ENCODE results near the gene DNAJB5. TPM values are rescaled to one million over a fixed set of nuclear protein-coding genes. Genes with fewer than 3 reads are reported as not detected.
A peak's percentile ranks its signal among the peaks of the same experiment; 100 is the strongest.

The DNAJB5 gene
- polyA plus RNA-seq, 1 donor from 2014 or later, result 99.1 TPM

DNA sequence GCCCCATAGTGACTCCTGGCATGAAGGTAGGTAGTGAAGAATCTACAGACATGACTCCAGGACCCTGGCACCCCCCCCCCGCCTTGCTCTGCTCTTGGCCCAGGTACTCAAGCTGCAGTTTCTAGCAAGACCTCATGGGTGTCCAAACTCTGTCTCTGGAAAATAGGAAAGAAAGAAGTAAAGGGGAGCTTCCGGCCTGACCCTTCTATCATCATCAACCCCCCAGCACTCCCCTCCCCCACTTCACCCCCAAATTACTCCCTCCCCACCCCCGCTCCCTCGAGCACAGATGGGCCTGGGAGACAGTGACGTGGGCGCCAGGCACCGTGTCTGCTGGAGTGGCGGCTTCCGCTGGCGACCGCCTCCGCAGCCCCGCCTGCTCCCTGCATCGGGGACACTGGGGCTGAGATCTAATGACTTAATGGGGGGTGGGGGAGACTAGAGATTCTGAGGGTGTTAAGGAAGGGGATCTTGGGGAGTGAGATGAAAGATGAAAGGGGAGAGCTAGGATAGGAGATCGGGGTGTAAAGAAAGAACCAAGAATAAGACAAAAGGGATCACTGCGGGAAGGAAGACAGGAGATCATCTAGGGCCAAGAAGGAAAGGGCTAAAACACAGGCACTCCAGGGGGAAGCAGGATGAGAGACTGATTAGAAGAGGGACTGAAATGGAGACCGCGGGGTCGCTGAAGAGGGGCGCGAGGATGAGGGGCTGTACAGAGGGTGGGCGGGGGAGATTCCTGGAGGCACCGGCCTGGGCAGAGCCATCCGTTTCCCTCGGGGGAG is 1.1 kb upstream of the DNAJB5 start:
- H3K9ac ChIP-seq (ENCODE audit: low read length), result peak overlapping the region; percentile 84
- peak overlapping the region; percentile 77 for H3K4me2 ChIP-seq (ENCODE audit: low read length)
- peaks cover 34% of the 10 kb centered on the region for H3K79me2 ChIP-seq (replicated peaks; ENCODE audit: insufficient read depth, low read length)
- H3F3A ChIP-seq (ENCODE audit: insufficient read depth, low read length, poor library complexity, severe bottlenecking), result no peaks in the 10 kb centered on the region
- no peaks in the 10 kb centered on the region for H3K9me2 ChIP-seq (ENCODE audit: insufficient read depth, low read length)
- H2AFZ ChIP-seq (ENCODE audit: low read depth, low read length), result peak overlapping the region; percentile 3
- H4K20me1 ChIP-seq (ENCODE audit: insufficient read depth), result no peaks in the 10 kb centered on the region
- no peaks in the 10 kb centered on the region for H3K27me3 ChIP-seq (ENCODE audit: insufficient read depth, low read depth, low read length)
- TF ChIP-seq RAD21 (conservative IDR thresholded peaks at IDR 0.05), result no peak
- TF ChIP-seq EZH2 (IDR thresholded peaks at IDR 0.05; ENCODE audit: borderline replicate concordance, insufficient read depth, low read length, poor library complexity, severe bottlenecking), result no peak
- TF ChIP-seq, protein P1, sequence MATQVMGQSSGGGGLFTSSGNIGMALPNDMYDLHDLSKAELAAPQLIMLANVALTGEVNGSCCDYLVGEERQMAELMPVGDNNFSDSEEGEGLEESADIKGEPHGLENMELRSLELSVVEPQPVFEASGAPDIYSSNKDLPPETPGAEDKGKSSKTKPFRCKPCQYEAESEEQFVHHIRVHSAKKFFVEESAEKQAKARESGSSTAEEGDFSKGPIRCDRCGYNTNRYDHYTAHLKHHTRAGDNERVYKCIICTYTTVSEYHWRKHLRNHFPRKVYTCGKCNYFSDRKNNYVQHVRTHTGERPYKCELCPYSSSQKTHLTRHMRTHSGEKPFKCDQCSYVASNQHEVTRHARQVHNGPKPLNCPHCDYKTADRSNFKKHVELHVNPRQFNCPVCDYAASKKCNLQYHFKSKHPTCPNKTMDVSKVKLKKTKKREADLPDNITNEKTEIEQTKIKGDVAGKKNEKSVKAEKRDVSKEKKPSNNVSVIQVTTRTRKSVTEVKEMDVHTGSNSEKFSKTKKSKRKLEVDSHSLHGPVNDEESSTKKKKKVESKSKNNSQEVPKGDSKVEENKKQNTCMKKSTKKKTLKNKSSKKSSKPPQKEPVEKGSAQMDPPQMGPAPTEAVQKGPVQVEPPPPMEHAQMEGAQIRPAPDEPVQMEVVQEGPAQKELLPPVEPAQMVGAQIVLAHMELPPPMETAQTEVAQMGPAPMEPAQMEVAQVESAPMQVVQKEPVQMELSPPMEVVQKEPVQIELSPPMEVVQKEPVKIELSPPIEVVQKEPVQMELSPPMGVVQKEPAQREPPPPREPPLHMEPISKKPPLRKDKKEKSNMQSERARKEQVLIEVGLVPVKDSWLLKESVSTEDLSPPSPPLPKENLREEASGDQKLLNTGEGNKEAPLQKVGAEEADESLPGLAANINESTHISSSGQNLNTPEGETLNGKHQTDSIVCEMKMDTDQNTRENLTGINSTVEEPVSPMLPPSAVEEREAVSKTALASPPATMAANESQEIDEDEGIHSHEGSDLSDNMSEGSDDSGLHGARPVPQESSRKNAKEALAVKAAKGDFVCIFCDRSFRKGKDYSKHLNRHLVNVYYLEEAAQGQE (IDR thresholded peaks at IDR 0.05; ENCODE audit: borderline replicate concordance), result no peak
- TF ChIP-seq MXI1 (conservative IDR thresholded peaks at IDR 0.05; ENCODE audit: poor library complexity, severe bottlenecking), result no peak
- no peak for TF ChIP-seq TAF1 (IDR thresholded peaks at IDR 0.05; ENCODE audit: low read depth)
- TF ChIP-seq EP300 (conservative IDR thresholded peaks at IDR 0.05; ENCODE audit: poor library complexity, severe bottlenecking), result no peak
- TF ChIP-seq, protein P2, sequence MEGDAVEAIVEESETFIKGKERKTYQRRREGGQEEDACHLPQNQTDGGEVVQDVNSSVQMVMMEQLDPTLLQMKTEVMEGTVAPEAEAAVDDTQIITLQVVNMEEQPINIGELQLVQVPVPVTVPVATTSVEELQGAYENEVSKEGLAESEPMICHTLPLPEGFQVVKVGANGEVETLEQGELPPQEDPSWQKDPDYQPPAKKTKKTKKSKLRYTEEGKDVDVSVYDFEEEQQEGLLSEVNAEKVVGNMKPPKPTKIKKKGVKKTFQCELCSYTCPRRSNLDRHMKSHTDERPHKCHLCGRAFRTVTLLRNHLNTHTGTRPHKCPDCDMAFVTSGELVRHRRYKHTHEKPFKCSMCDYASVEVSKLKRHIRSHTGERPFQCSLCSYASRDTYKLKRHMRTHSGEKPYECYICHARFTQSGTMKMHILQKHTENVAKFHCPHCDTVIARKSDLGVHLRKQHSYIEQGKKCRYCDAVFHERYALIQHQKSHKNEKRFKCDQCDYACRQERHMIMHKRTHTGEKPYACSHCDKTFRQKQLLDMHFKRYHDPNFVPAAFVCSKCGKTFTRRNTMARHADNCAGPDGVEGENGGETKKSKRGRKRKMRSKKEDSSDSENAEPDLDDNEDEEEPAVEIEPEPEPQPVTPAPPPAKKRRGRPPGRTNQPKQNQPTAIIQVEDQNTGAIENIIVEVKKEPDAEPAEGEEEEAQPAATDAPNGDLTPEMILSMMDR (IDR thresholded peaks at IDR 0.05; ENCODE audit: poor library complexity, severe bottlenecking), result no peak
- TF ChIP-seq POLR2AphosphoS5 (IDR thresholded peaks at IDR 0.05), result no peak
- no peak for TF ChIP-seq SMC3 (conservative IDR thresholded peaks at IDR 0.05; ENCODE audit: poor library complexity)
- no peaks in the 10 kb centered on the region for H3K36me3 ChIP-seq (ENCODE audit: insufficient read depth, low read length)
- peak overlapping the region; percentile 90 for H3K27ac ChIP-seq (ENCODE audit: low read length)
- H3K9me3 ChIP-seq (ENCODE audit: low read length), result no peaks in the 10 kb centered on the region
- H3K4me3 ChIP-seq (ENCODE audit: low read length), result peak overlapping the region; percentile 93

DNA sequence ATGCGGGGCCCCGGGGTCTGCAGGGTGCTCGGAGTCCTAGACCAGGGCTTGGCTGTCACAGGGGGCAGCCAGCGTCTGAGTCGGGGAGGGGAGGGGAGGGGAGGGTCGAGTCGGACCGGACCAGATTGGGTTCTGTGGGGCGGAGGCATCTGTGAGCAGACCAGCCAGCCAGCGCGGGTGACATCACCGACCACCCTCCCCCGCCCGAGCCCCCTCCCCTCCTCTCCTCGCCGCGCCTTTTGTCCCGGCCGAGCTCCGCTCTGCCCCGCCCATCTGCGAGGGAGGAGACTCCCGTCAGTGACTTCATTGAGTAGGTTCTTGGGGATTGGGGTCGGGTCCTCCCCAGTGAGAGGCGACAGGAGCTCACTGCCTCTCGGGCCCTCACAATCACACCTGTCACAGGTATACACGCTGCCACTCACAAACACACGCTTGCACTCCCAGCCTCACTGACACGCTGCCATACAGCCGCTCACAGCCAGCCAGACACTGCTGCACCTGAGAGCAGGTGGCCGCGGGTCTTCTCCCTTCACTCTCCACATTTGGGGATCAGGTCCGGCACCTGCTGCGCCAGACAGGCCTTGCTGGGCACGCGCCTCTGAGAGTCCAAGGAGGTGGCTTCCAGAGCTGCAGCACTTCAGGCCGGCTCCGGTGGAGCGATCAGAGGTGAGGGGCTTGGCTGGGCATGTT is 546 bp downstream of the DNAJB5 start:
- peak overlapping the region; percentile 99 for H3K27ac ChIP-seq (ENCODE audit: low read length)
- H3K79me2 ChIP-seq (replicated peaks; ENCODE audit: insufficient read depth, low read length), result peaks cover 44% of the 10 kb centered on the region
- peak overlapping the region; percentile 100 for H3K4me2 ChIP-seq (ENCODE audit: low read length)
- peaks cover 2% of the 10 kb centered on the region for H3K36me3 ChIP-seq (ENCODE audit: insufficient read depth, low read length)
- H3F3A ChIP-seq (ENCODE audit: insufficient read depth, low read length, poor library complexity, severe bottlenecking), result no peaks in the 10 kb centered on the region
- peak overlapping the region; percentile 93 for H3K4me3 ChIP-seq (ENCODE audit: low read length)
- no peaks in the 10 kb centered on the region for H3K9me3 ChIP-seq (ENCODE audit: low read length)
- no peaks in the 10 kb centered on the region for H3K27me3 ChIP-seq (ENCODE audit: insufficient read depth, low read depth, low read length)
- H3K9ac ChIP-seq (ENCODE audit: low read length), result peak overlapping the region; percentile 100
- H4K20me1 ChIP-seq (ENCODE audit: insufficient read depth), result no peaks in the 10 kb centered on the region
- H2AFZ ChIP-seq (ENCODE audit: low read depth, low read length), result peak overlapping the region; percentile 31
- H3K9me2 ChIP-seq (ENCODE audit: insufficient read depth, low read length), result no peaks in the 10 kb centered on the region
- TF ChIP-seq, protein P1 (IDR thresholded peaks at IDR 0.05; ENCODE audit: borderline replicate concordance), result peak; percentile 34
- TF ChIP-seq SMC3 (conservative IDR thresholded peaks at IDR 0.05; ENCODE audit: poor library complexity) (no peak), POLR2AphosphoS5 (IDR thresholded peaks at IDR 0.05) (peak; percentile 95), RAD21 (conservative IDR thresholded peaks at IDR 0.05) (no peak), MXI1 (conservative IDR thresholded peaks at IDR 0.05; ENCODE audit: poor library complexity, severe bottlenecking) (peak; percentile 58), TAF1 (IDR thresholded peaks at IDR 0.05; ENCODE audit: low read depth) (no peak), EZH2 (IDR thresholded peaks at IDR 0.05; ENCODE audit: borderline replicate concordance, insufficient read depth, low read length, poor library complexity, severe bottlenecking) (no peak), EP300 (conservative IDR thresholded peaks at IDR 0.05; ENCODE audit: poor library complexity, severe bottlenecking) (no peak)
- TF ChIP-seq, protein P2 (IDR thresholded peaks at IDR 0.05; ENCODE audit: poor library complexity, severe bottlenecking), result no peak

Measured in neural cell (in vitro differentiated cells).